Kidney (tissue), 14 donors: ENCODE measurements around the gene KRT73. TPM values are rescaled to one million over a fixed set of nuclear protein-coding genes. Genes with fewer than 3 reads are reported as not detected.

Source experiments
- DNase-seq, 5 donors: peaks; one replicate each; pipeline ENCODE4 v3.0.0-alpha.2; 2013 to 2020
- FAIRE-seq: peaks from 2 replicates; lab custom pipeline; 2012; peaks lifted over from hg19 to GRCh38; lab: Jason Lieb, UNC
- H3K27ac ChIP-seq, 2 donors: one replicate each; pipeline ENCODE4 v1.7.0; 2013; ENCODE audit warnings: low read depth in 2 of 2, low read length in 2 of 2, inconsistent platforms in 1 of 2
- H3K27me3 ChIP-seq: one replicate; pipeline ENCODE4 v1.7.1; 2013; ENCODE audit warnings: low read length, inconsistent platforms; ENCODE audit not compliant: control insufficient read depth, insufficient read depth
- H3K36me3 ChIP-seq, 3 donors: one replicate each; pipeline versions ENCODE4 v1.7.0 to v1.7.1; 2013; ENCODE audit warnings: low read length in 3 of 3, control low read depth in 1 of 3, inconsistent platforms in 1 of 3; ENCODE audit not compliant: insufficient read depth in 3 of 3, control insufficient read depth in 2 of 3
- H3K4me1 ChIP-seq, 3 donors: one replicate each; pipeline versions ENCODE4 v1.7.0 to v1.7.1; 2013; ENCODE audit warnings: low read length in 3 of 3, inconsistent platforms in 1 of 3, low read depth in 1 of 3; ENCODE audit not compliant: control insufficient read depth in 2 of 3, insufficient read depth in 2 of 3
- H3K4me3 ChIP-seq, 3 donors: one replicate each; pipeline versions ENCODE4 v1.7.0 to v1.8.1; 2013; ENCODE audit warnings: low read length in 3 of 3, control low read depth in 1 of 3, inconsistent platforms in 1 of 3
- H3K9ac ChIP-seq, 3 donors: one replicate each; pipeline versions ENCODE4 v1.7.0 to v1.7.1; 2013; ENCODE audit warnings: low read length in 3 of 3, control low read depth in 1 of 3, inconsistent platforms in 1 of 3
- H3K9me3 ChIP-seq, 3 donors: one replicate each; pipeline versions ENCODE4 v1.7.0 to v1.7.1; 2013; ENCODE audit warnings: low read length in 3 of 3, control low read depth in 1 of 3, inconsistent platforms in 1 of 3; ENCODE audit not compliant: control insufficient read depth in 2 of 3, insufficient read depth in 1 of 3
- CTCF ChIP-seq: IDR thresholded peaks from 3 replicates; pipeline ENCODE4 v1.5.1; 2012; ENCODE audit warnings: mild to moderate bottlenecking, moderate library complexity, borderline replicate concordance; ENCODE audit not compliant: insufficient read depth; ENCODE audit errors: extremely low read depth
- intact Hi-C: fragments of 100-400 bp; cut with DNase I; formaldehyde crosslinking; loops from one replicate; pipeline ENCODE4 v1.11.1; 2022
- polyA plus RNA-seq: library from polyadenylated mRNA; stranded (reverse); fragments of 350-450 nt; fragmentation: Illumina TruSeq; extraction: RNeasy Lipid Tissue Mini Kit (QIAGEN cat#74804); gene quantifications from one replicate; pipeline ENCODE4 v1.2.3, GENCODE V29; 2014; ENCODE audit warnings: low read depth, low replicate concordance; ENCODE audit not compliant: insufficient read depth
- total RNA-seq: library from RNA; stranded (reverse); fragmentation: NEBNext Ultra II Directional; extraction: Animal tissue kit (Norgen Biotek cat#: 25700); gene quantifications from one replicate; pipeline ENCODE4 v1.2.1, GENCODE V29; 2021
- donor health status: control.
- donor health status: control.
- donor health status: control.
- donor health status: control.
- donor health status: control.
- donor health status: DM: yes; HTN: yes; CAD: no.
- donor health status: Normal renal cell carcinoma (clear cell type).

Gene KRT73
- total and polyA plus RNA-seq, 2 donors from 2014 or later = not detected

GRCh38 chr12:52631264-52631663, 12.9 kb upstream of the KRT73 start:
- Histone ChIP-seq H3K36me3 (no peaks in the 10 kb centered on the region), H3K9ac (no peak overlapping the region), H3K27me3 (no peaks in the 10 kb centered on the region), H3K9me3 (no peaks in the 10 kb centered on the region), H3K4me1 (no peaks in the 10 kb centered on the region), H3K27ac (no peak overlapping the region), H3K4me3 (no peak overlapping the region)
- FAIRE-seq (no peak), DNase-seq (peak in 2 of 5 donors; percentile 6)
- no peak for TF ChIP-seq CTCF
- intact Hi-C loops = no loop called here

- H3K4me1 ChIP-seq = no peaks in the 10 kb centered on the region
- H3K9ac ChIP-seq = no peak overlapping the region
- intact Hi-C loops = no loop called here
- no peaks in the 10 kb centered on the region for H3K36me3 ChIP-seq
- no peak overlapping the region for H3K4me3 ChIP-seq
- DNase-seq (peak in 1 of 5 donors; percentile 2), FAIRE-seq (no peak)
- no peak overlapping the region for H3K27ac ChIP-seq
- no peaks in the 10 kb centered on the region for H3K27me3 ChIP-seq
- no peaks in the 10 kb centered on the region for H3K9me3 ChIP-seq
- no peak for TF ChIP-seq CTCF
Observed at GRCh38 chr12:52630599-52631200, 12.3 kb upstream of the KRT73 start.

GRCh38 chr12:52630008-52630500, 11.7 kb upstream of the KRT73 start:
- Histone ChIP-seq H3K9me3 (no peaks in the 10 kb centered on the region), H3K9ac (no peak overlapping the region), H3K4me3 (no peak overlapping the region), H3K36me3 (no peaks in the 10 kb centered on the region), H3K27me3 (no peaks in the 10 kb centered on the region), H3K27ac (no peak overlapping the region), H3K4me1 (no peaks in the 10 kb centered on the region)
- DNase-seq = peak in 2 of 5 donors; percentile 6 to 7
- no peak for FAIRE-seq
- intact Hi-C loops = no loop called here
- TF ChIP-seq CTCF = no peak
